Measurements from ENCODE around the gene PDSS1. TPM values are rescaled to one million over a fixed set of nuclear protein-coding genes. Genes with fewer than 3 reads are reported as not detected.
"Not testable (repeated sequence)": the region's sequence is repeated elsewhere in the genome, so short reads cannot be mapped to it uniquely, and the experiment has no call there.

Gene PDSS1
- polyA plus RNA-seq, 2 donors = 11.6 to 11.7 TPM

DNA sequence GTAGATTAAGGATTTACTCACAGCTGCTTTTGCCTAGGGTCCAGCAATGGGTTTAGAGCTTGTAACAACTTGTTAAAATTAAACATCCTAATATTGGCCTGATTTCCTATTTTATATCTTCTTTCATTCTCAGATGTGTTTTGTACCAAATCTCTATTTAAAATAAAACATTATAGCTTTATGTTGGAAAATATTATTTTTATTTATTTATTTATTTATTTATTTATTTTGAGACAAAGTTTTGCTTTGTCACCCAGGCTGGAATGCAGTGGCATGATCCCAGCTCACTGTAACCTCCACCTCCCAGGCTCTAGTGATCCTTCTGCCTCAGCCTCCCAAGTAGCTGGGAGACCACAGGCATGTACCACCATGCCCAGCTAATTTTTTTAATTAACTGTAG, 17.9 kb upstream of the PDSS1 start:
- no peaks in the 10 kb centered on the region for H3K4me1 ChIP-seq (ENCODE audit: control insufficient read depth in 2 of 2, insufficient read depth in 2 of 2, low read length in 1 of 2)
- H3K9me3 ChIP-seq (ENCODE audit: control insufficient read depth in 2 of 2, insufficient read depth in 1 of 2, low read depth in 1 of 2, low read length in 1 of 2) = no peaks in the 10 kb centered on the region

GRCh38 chr10:26681076-26681475, 16.4 kb upstream of the PDSS1 start:
- H3K36me3 ChIP-seq (ENCODE audit: control insufficient read depth in 2 of 2, insufficient read depth in 2 of 2, low read length in 1 of 2) = no peaks in the 10 kb centered on the region
- H3K27ac ChIP-seq (ENCODE audit: low read depth in 2 of 2, low read length in 1 of 2) = no peak overlapping the region
- H3K27me3 ChIP-seq (ENCODE audit: control insufficient read depth in 1 of 2, insufficient read depth in 2 of 2, low read length in 2 of 2) = no peaks in the 10 kb centered on the region
- H3K4me3 ChIP-seq (ENCODE audit: low read depth in 1 of 2, low read length in 2 of 2) = no peak overlapping the region
- 65 to 77% methylated on average over 1 of the region's 1 CpG for WGBS, 2 donors
- no peaks in the 10 kb centered on the region for H3K9me3 ChIP-seq (ENCODE audit: control insufficient read depth in 2 of 2, insufficient read depth in 1 of 2, low read depth in 1 of 2, low read length in 1 of 2)
- H3K4me1 ChIP-seq (ENCODE audit: control insufficient read depth in 2 of 2, insufficient read depth in 2 of 2, low read length in 1 of 2) = no peaks in the 10 kb centered on the region

More for the DNA sequence above, 17.9 kb upstream of the PDSS1 start:
- H3K36me3 ChIP-seq (ENCODE audit: control insufficient read depth in 2 of 2, insufficient read depth in 2 of 2, low read length in 1 of 2) = no peaks in the 10 kb centered on the region
- H3K27me3 ChIP-seq (ENCODE audit: control insufficient read depth in 1 of 2, insufficient read depth in 2 of 2, low read length in 2 of 2) = no peaks in the 10 kb centered on the region
- H3K4me3 ChIP-seq (ENCODE audit: low read depth in 1 of 2, low read length in 2 of 2) = no peak overlapping the region
- H3K27ac ChIP-seq (ENCODE audit: low read depth in 2 of 2, low read length in 1 of 2) = no peak overlapping the region

- not testable (repeated sequence) for H3K4me1 ChIP-seq (ENCODE audit: control insufficient read depth in 2 of 2, insufficient read depth in 2 of 2, low read length in 1 of 2); H3K27me3 ChIP-seq (ENCODE audit: control insufficient read depth in 1 of 2, insufficient read depth in 2 of 2, low read length in 2 of 2); H3K27ac ChIP-seq (ENCODE audit: low read depth in 2 of 2, low read length in 1 of 2); H3K36me3 ChIP-seq (ENCODE audit: control insufficient read depth in 2 of 2, insufficient read depth in 2 of 2, low read length in 1 of 2); H3K9me3 ChIP-seq (ENCODE audit: control insufficient read depth in 2 of 2, insufficient read depth in 1 of 2, low read depth in 1 of 2, low read length in 1 of 2); H3K4me3 ChIP-seq (ENCODE audit: low read depth in 1 of 2, low read length in 2 of 2)
- 35 to 50% methylated on average over 3 of the region's 3 CpGs for WGBS, 2 donors
Observed at GRCh38 chr10:26681971-26682370, 15.5 kb upstream of the PDSS1 start.

GRCh38 chr10:26682931-26683330, 14.6 kb upstream of the PDSS1 start:
- H3K4me1 ChIP-seq (ENCODE audit: control insufficient read depth in 2 of 2, insufficient read depth in 2 of 2, low read length in 1 of 2) = no peaks in the 10 kb centered on the region
- WGBS, 2 donors = 52 to 57% methylated on average over 6 of the region's 6 CpGs

GRCh38 chr10:26684667-26685264, 12.7 kb upstream of the PDSS1 start:
- WGBS, 2 donors = 21 to 27% methylated on average over 6 of the region's 6 CpGs
- H3K9me3 ChIP-seq (ENCODE audit: control insufficient read depth in 2 of 2, insufficient read depth in 1 of 2, low read depth in 1 of 2, low read length in 1 of 2); H3K4me3 ChIP-seq (ENCODE audit: low read depth in 1 of 2, low read length in 2 of 2); H3K36me3 ChIP-seq (ENCODE audit: control insufficient read depth in 2 of 2, insufficient read depth in 2 of 2, low read length in 1 of 2); H3K27me3 ChIP-seq (ENCODE audit: control insufficient read depth in 1 of 2, insufficient read depth in 2 of 2, low read length in 2 of 2); H3K27ac ChIP-seq (ENCODE audit: low read depth in 2 of 2, low read length in 1 of 2); H3K4me1 ChIP-seq (ENCODE audit: control insufficient read depth in 2 of 2, insufficient read depth in 2 of 2, low read length in 1 of 2): not testable (repeated sequence)

More at GRCh38 chr10:26682931-26683330, 14.6 kb upstream of the PDSS1 start:
- H3K27me3 ChIP-seq (ENCODE audit: control insufficient read depth in 1 of 2, insufficient read depth in 2 of 2, low read length in 2 of 2) = no peaks in the 10 kb centered on the region
- H3K4me3 ChIP-seq (ENCODE audit: low read depth in 1 of 2, low read length in 2 of 2) = no peak overlapping the region
- no peaks in the 10 kb centered on the region for H3K9me3 ChIP-seq (ENCODE audit: control insufficient read depth in 2 of 2, insufficient read depth in 1 of 2, low read depth in 1 of 2, low read length in 1 of 2)
- H3K27ac ChIP-seq (ENCODE audit: low read depth in 2 of 2, low read length in 1 of 2) = no peak overlapping the region
- H3K36me3 ChIP-seq (ENCODE audit: control insufficient read depth in 2 of 2, insufficient read depth in 2 of 2, low read length in 1 of 2) = no peaks in the 10 kb centered on the region

DNA sequence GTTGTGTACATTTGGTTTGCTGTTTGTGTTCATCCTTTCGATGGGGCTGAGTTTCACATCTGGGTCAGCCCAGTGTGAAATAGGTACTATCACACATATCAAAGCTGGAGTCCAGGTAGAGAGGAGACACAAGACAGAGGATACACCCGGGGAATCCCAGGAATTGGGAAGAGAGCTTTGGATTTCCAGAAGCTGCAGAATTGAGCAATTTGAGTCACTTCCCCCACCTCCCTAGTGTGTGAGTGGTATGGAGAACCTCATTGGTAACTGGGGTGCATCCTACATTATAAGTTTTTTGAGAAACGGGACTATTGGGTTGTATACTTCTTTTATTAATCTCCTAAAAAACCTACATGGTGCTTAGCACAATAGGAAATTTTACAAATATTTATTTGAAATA, 12.1 kb upstream of the PDSS1 start:
- Histone ChIP-seq H3K4me1 (ENCODE audit: control insufficient read depth in 2 of 2, insufficient read depth in 2 of 2, low read length in 1 of 2) (no peaks in the 10 kb centered on the region), H3K9me3 (ENCODE audit: control insufficient read depth in 2 of 2, insufficient read depth in 1 of 2, low read depth in 1 of 2, low read length in 1 of 2) (no peaks in the 10 kb centered on the region), H3K4me3 (ENCODE audit: low read depth in 1 of 2, low read length in 2 of 2) (no peak overlapping the region), H3K27ac (ENCODE audit: low read depth in 2 of 2, low read length in 1 of 2) (no peak overlapping the region), H3K27me3 (ENCODE audit: control insufficient read depth in 1 of 2, insufficient read depth in 2 of 2, low read length in 2 of 2) (no peaks in the 10 kb centered on the region), H3K36me3 (ENCODE audit: control insufficient read depth in 2 of 2, insufficient read depth in 2 of 2, low read length in 1 of 2) (no peaks in the 10 kb centered on the region)
- WGBS, 2 donors = 86 to 88% methylated on average over 3 of the region's 3 CpGs

DNA sequence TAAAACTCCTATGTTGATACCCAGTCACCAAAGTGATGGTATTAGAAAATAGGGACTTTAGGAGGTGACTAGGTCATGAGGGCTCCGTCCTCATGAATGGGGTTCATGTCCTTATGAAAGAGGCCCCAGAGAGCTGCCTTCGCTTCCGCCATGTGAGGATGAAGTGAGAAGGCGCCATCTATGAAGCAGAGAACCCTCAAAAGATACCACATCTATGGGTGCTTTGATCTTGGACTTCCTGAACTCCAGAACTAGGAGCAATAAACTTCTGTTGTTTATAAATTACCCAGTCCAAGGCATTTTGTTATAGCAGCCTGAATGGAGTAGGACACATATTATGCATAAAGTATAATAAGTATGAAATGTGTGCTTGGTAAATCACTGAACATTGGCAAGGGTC, 8.1 kb upstream of the PDSS1 start:
- no peaks in the 10 kb centered on the region for H3K36me3 ChIP-seq (ENCODE audit: control insufficient read depth in 2 of 2, insufficient read depth in 2 of 2, low read length in 1 of 2)
- 81 to 84% methylated on average over 4 of the region's 4 CpGs for WGBS, 2 donors
- H3K27me3 ChIP-seq (ENCODE audit: control insufficient read depth in 1 of 2, insufficient read depth in 2 of 2, low read length in 2 of 2) = no peaks in the 10 kb centered on the region
- H3K27ac ChIP-seq (ENCODE audit: low read depth in 2 of 2, low read length in 1 of 2) = no peak overlapping the region
- no peak overlapping the region for H3K4me3 ChIP-seq (ENCODE audit: low read depth in 1 of 2, low read length in 2 of 2)
- H3K9me3 ChIP-seq (ENCODE audit: control insufficient read depth in 2 of 2, insufficient read depth in 1 of 2, low read depth in 1 of 2, low read length in 1 of 2) = no peaks in the 10 kb centered on the region
- no peaks in the 10 kb centered on the region for H3K4me1 ChIP-seq (ENCODE audit: control insufficient read depth in 2 of 2, insufficient read depth in 2 of 2, low read length in 1 of 2)

DNA sequence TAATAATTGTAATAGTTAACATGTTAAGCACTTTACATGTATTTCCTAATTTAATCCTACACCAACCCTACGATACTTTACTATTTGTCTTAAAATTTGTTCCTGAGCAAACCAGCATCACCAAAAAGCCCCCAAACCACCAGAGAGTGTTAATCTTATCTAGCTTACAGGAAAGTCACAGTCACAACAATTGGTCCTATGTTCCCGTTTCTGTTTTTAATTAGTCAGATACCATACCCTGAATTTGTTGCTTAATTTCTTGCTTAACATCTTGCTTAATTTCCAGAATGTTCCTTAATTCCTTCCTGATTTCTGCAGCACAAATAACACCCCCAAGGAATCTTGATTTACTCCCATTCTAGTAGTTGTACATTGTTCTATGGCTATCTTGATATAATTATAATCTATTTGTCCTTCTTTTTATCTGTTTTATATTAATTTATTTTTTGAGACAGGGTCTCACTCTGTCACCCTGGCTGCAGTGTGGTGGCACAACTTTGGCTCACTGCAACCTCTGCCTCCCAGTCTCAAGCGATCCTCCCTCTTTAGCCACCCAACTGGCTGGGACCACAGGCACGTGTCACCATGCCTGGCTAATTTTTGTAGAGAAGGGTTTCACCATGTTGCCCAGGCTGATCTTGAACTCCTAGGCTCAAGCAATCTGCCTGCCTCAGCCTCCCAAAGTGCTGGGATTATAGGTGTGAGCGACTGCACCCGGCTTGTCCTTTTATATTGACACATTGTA, 6.6 kb upstream of the PDSS1 start:
- no peaks in the 10 kb centered on the region for H3K9me3 ChIP-seq (ENCODE audit: control insufficient read depth in 2 of 2, insufficient read depth in 1 of 2, low read depth in 1 of 2, low read length in 1 of 2)
- 48 to 67% methylated on average over 6 of the region's 6 CpGs for WGBS, 2 donors
- no peak overlapping the region for H3K27ac ChIP-seq (ENCODE audit: low read depth in 2 of 2, low read length in 1 of 2)
- H3K36me3 ChIP-seq (ENCODE audit: control insufficient read depth in 2 of 2, insufficient read depth in 2 of 2, low read length in 1 of 2) = no peaks in the 10 kb centered on the region
- H3K27me3 ChIP-seq (ENCODE audit: control insufficient read depth in 1 of 2, insufficient read depth in 2 of 2, low read length in 2 of 2) = no peaks in the 10 kb centered on the region
- no peaks in the 10 kb centered on the region for H3K4me1 ChIP-seq (ENCODE audit: control insufficient read depth in 2 of 2, insufficient read depth in 2 of 2, low read length in 1 of 2)
- no peak overlapping the region for H3K4me3 ChIP-seq (ENCODE audit: low read depth in 1 of 2, low read length in 2 of 2)

- H3K4me1 ChIP-seq (ENCODE audit: control insufficient read depth in 2 of 2, insufficient read depth in 2 of 2, low read length in 1 of 2); H3K27ac ChIP-seq (ENCODE audit: low read depth in 2 of 2, low read length in 1 of 2); H3K36me3 ChIP-seq (ENCODE audit: control insufficient read depth in 2 of 2, insufficient read depth in 2 of 2, low read length in 1 of 2); H3K27me3 ChIP-seq (ENCODE audit: control insufficient read depth in 1 of 2, insufficient read depth in 2 of 2, low read length in 2 of 2); H3K9me3 ChIP-seq (ENCODE audit: control insufficient read depth in 2 of 2, insufficient read depth in 1 of 2, low read depth in 1 of 2, low read length in 1 of 2); H3K4me3 ChIP-seq (ENCODE audit: low read depth in 1 of 2, low read length in 2 of 2): not testable (repeated sequence)
- WGBS, 2 donors = 77 to 82% methylated on average over 4 of the region's 4 CpGs
Observed at GRCh38 chr10:26694536-26694935, 3.0 kb upstream of the PDSS1 start.

GRCh38 chr10:26696786-26697162, 727 bp upstream of the PDSS1 start:
- no peaks in the 10 kb centered on the region for H3K27me3 ChIP-seq (ENCODE audit: control insufficient read depth in 1 of 2, insufficient read depth in 2 of 2, low read length in 2 of 2)
- peak overlapping the region; percentile 89 to 90 for H3K27ac ChIP-seq (ENCODE audit: low read depth in 2 of 2, low read length in 1 of 2)
- peaks cover 0 to 5% of the 10 kb centered on the region in 2 donors for H3K4me1 ChIP-seq (ENCODE audit: control insufficient read depth in 2 of 2, insufficient read depth in 2 of 2, low read length in 1 of 2)
- 20 to 26% methylated on average over 11 of the region's 11 CpGs for WGBS, 2 donors
- H3K4me3 ChIP-seq (ENCODE audit: low read depth in 1 of 2, low read length in 2 of 2) = peak overlapping the region; percentile 73 to 80
- no peaks in the 10 kb centered on the region for H3K9me3 ChIP-seq (ENCODE audit: control insufficient read depth in 2 of 2, insufficient read depth in 1 of 2, low read depth in 1 of 2, low read length in 1 of 2)
- H3K36me3 ChIP-seq (ENCODE audit: control insufficient read depth in 2 of 2, insufficient read depth in 2 of 2, low read length in 1 of 2) = no peaks in the 10 kb centered on the region
